ENCODE measurements around the gene SLC37A2.
A peak's percentile ranks its signal among the peaks of the same experiment; 100 is the strongest.

The SLC37A2 gene

GRCh38 chr11:125082611-125083311 is 19.7 kb downstream of the SLC37A2 start:
- DNase-seq (ENCODE audit: low read depth): peak; percentile 70

GRCh38 chr11:125083312-125084056 is 20.4 kb downstream of the SLC37A2 start:
- no peak for DNase-seq (ENCODE audit: low read depth)
- TF ChIP-seq CTCF (conservative IDR thresholded peaks at IDR 0.05; ENCODE audit: control insufficient read depth, insufficient read depth, low read depth, low read length): no peak
- no peak overlapping the region for H3K4me3 ChIP-seq (ENCODE audit: control insufficient read depth, low read depth, low read length)

More at GRCh38 chr11:125082611-125083311, 19.7 kb downstream of the SLC37A2 start:
- no peak for TF ChIP-seq CTCF (conservative IDR thresholded peaks at IDR 0.05; ENCODE audit: control insufficient read depth, insufficient read depth, low read depth, low read length)
- H3K4me3 ChIP-seq (ENCODE audit: control insufficient read depth, low read depth, low read length): no peak overlapping the region

GRCh38 chr11:125084057-125084416 is 20.9 kb downstream of the SLC37A2 start:
- TF ChIP-seq CTCF (conservative IDR thresholded peaks at IDR 0.05; ENCODE audit: control insufficient read depth, insufficient read depth, low read depth, low read length): no peak
- no peak for DNase-seq (ENCODE audit: low read depth)
- no peak overlapping the region for H3K4me3 ChIP-seq (ENCODE audit: control insufficient read depth, low read depth, low read length)

GRCh38 chr11:125084761-125085231 is 21.7 kb downstream of the SLC37A2 start:
- no peak for DNase-seq (ENCODE audit: low read depth)
- no peak for TF ChIP-seq CTCF (conservative IDR thresholded peaks at IDR 0.05; ENCODE audit: control insufficient read depth, insufficient read depth, low read depth, low read length)
- no peak overlapping the region for H3K4me3 ChIP-seq (ENCODE audit: control insufficient read depth, low read depth, low read length)

- TF ChIP-seq CTCF (conservative IDR thresholded peaks at IDR 0.05; ENCODE audit: control insufficient read depth, insufficient read depth, low read depth, low read length): no peak
Observed at GRCh38 chr11:125085301-125086081, 22.4 kb downstream of the SLC37A2 start.

GRCh38 chr11:125086633-125087296 is 23.7 kb downstream of the SLC37A2 start:
- no peak for DNase-seq (ENCODE audit: low read depth)
- H3K4me3 ChIP-seq (ENCODE audit: control insufficient read depth, low read depth, low read length): no peak overlapping the region
- TF ChIP-seq CTCF (conservative IDR thresholded peaks at IDR 0.05; ENCODE audit: control insufficient read depth, insufficient read depth, low read depth, low read length): no peak

More at GRCh38 chr11:125085301-125086081, 22.4 kb downstream of the SLC37A2 start:
- DNase-seq (ENCODE audit: low read depth): no peak
- no peak overlapping the region for H3K4me3 ChIP-seq (ENCODE audit: control insufficient read depth, low read depth, low read length)
